ENCODE measurements around the gene PARD3B. TPM values are rescaled to one million over a fixed set of nuclear protein-coding genes. Genes with fewer than 3 reads are reported as not detected.

Gene PARD3B
- total and polyA plus RNA-seq, 8 donors: 18.5 to 24.6 (median 21.1) TPM

GRCh38 chr2:205524656-205525055, 979.4 kb downstream of the PARD3B start:
- no peak for TF ChIP-seq CTCF (IDR thresholded peaks at IDR 0.05)
- H3K9me3 ChIP-seq: no peaks in the 10 kb centered on the region
- ATAC-seq (no peak), DNase-seq (no peak)
- H3K27me3 ChIP-seq: no peaks in the 10 kb centered on the region
- H3K4me1 ChIP-seq: no peaks in the 10 kb centered on the region
- H3K36me3 ChIP-seq: no peaks in the 10 kb centered on the region
- no peak overlapping the region for H3K27ac ChIP-seq
- intact Hi-C loops (cut with DNase I): no loop called here
- H3K4me3 ChIP-seq: no peak overlapping the region

GRCh38 chr2:205527801-205528200, 982.5 kb downstream of the PARD3B start:
- ATAC-seq (no peak), DNase-seq (no peak)
- Histone ChIP-seq H3K4me3 (no peak overlapping the region), H3K4me1 (no peaks in the 10 kb centered on the region), H3K9me3 (no peaks in the 10 kb centered on the region), H3K27ac (no peak overlapping the region), H3K27me3 (no peaks in the 10 kb centered on the region), H3K36me3 (no peaks in the 10 kb centered on the region)
- no peak for TF ChIP-seq CTCF (IDR thresholded peaks at IDR 0.05)
- intact Hi-C loops (cut with DNase I): no loop called here

- H3K27ac ChIP-seq: no peak overlapping the region
- no peaks in the 10 kb centered on the region for H3K27me3 ChIP-seq
- no peaks in the 10 kb centered on the region for H3K9me3 ChIP-seq
- intact Hi-C loops (cut with DNase I): no loop called here
- H3K36me3 ChIP-seq: no peaks in the 10 kb centered on the region
- DNase-seq (no peak), ATAC-seq (no peak)
- no peak overlapping the region for H3K4me3 ChIP-seq
- H3K4me1 ChIP-seq: no peaks in the 10 kb centered on the region
- TF ChIP-seq CTCF (IDR thresholded peaks at IDR 0.05): no peak
These were observed 985.8 kb downstream of the PARD3B start for GRCh38 chr2:205531072-205531471.

- H3K4me1 ChIP-seq: no peaks in the 10 kb centered on the region
- no peak for DNase-seq
- intact Hi-C loops (cut with DNase I): no loop called here
These were observed 986.3 kb downstream of the PARD3B start for GRCh38 chr2:205531489-205532148.

GRCh38 chr2:205535001-205535400, 989.7 kb downstream of the PARD3B start:
- H3K4me1 ChIP-seq: peaks cover 0 to 5% of the 10 kb centered on the region in 2 donors
- DNase-seq: no peak
- intact Hi-C loops (cut with DNase I): no loop called here
- H3K4me3 ChIP-seq: no peak overlapping the region
- no peak overlapping the region for H3K27ac ChIP-seq
- H3K27me3 ChIP-seq: no peaks in the 10 kb centered on the region
- H3K36me3 ChIP-seq: no peaks in the 10 kb centered on the region
- H3K9me3 ChIP-seq: no peaks in the 10 kb centered on the region
- ATAC-seq: no peak
- TF ChIP-seq CTCF (IDR thresholded peaks at IDR 0.05): no peak

More at GRCh38 chr2:205531489-205532148, 986.3 kb downstream of the PARD3B start:
- H3K36me3 ChIP-seq: no peaks in the 10 kb centered on the region
- no peak overlapping the region for H3K27ac ChIP-seq
- TF ChIP-seq CTCF (IDR thresholded peaks at IDR 0.05): no peak
- ATAC-seq: no peak
- no peaks in the 10 kb centered on the region for H3K27me3 ChIP-seq
- no peaks in the 10 kb centered on the region for H3K9me3 ChIP-seq
- H3K4me3 ChIP-seq: no peak overlapping the region
